Endothelial cell of umbilical vein (primary cell): ENCODE results near the gene RARRES2.

Experiments
- CTCF ChIP-seq, 2 donors: IDR thresholded peaks; 1 replicate in 1 of 2; 2 replicates in 1 of 2; pipeline ENCODE4 v1.5.1; 2011; ENCODE audit warnings: low read length in 2 of 2, mild to moderate bottlenecking in 2 of 2, moderate library complexity in 2 of 2, control low read depth in 1 of 2, inconsistent platforms in 1 of 2, low read depth in 1 of 2; ENCODE audit not compliant: insufficient read depth in 1 of 2; ENCODE audit errors: extremely low read depth in 1 of 2
- EZH2 ChIP-seq: IDR thresholded peaks from 2 replicates; pipeline ENCODE4 v1.6.1; 2012; ENCODE audit warnings: borderline replicate concordance, low read depth, mild to moderate bottlenecking, moderate library complexity, low read length, inconsistent platforms; ENCODE audit not compliant: severe bottlenecking
- FOS ChIP-seq: IDR thresholded peaks from 2 replicates; pipeline ENCODE4 v1.6.1; 2011; ENCODE audit warnings: mild to moderate bottlenecking, low read length, moderate library complexity, borderline replicate concordance; ENCODE audit not compliant: insufficient read depth
- GATA2 ChIP-seq: IDR thresholded peaks from 2 replicates; pipeline ENCODE4 v1.7.0; 2011; ENCODE audit warnings: low read depth, mild to moderate bottlenecking, moderate library complexity, mixed read lengths, low read length; ENCODE audit not compliant: insufficient read length, insufficient read depth
- JUN ChIP-seq: IDR thresholded peaks from 2 replicates; pipeline ENCODE4 v1.6.1; 2011; ENCODE audit warnings: borderline replicate concordance, low read depth; ENCODE audit not compliant: insufficient read length, insufficient read depth
- MAX ChIP-seq: IDR thresholded peaks from 2 replicates; pipeline ENCODE4 v1.6.1; 2011; ENCODE audit not compliant: insufficient read depth, insufficient read length
- MYC ChIP-seq: IDR thresholded peaks from one replicate; pipeline ENCODE4 v1.6.1; 2011; ENCODE audit warnings: mild to moderate bottlenecking, low read depth, low read length
- POLR2A ChIP-seq: IDR thresholded peaks from 2 replicates; pipeline ENCODE4 v1.6.1; 2012; ENCODE audit warnings: low read depth, mild to moderate bottlenecking, control low read depth, low read length
- POLR2AphosphoS5 ChIP-seq: IDR thresholded peaks from 2 replicates; pipeline ENCODE4 v1.6.1; 2012; ENCODE audit warnings: low read depth, mild to moderate bottlenecking, control low read depth, low read length, moderate library complexity; ENCODE audit not compliant: insufficient read depth

- TF ChIP-seq CTCF (IDR thresholded peaks at IDR 0.05; ENCODE audit: extremely low read depth in 1 of 2, insufficient read depth in 1 of 2, low read depth in 1 of 2, low read length in 2 of 2) (no peak), POLR2A (no peak), EZH2 (no peak), MAX (no peak), GATA2 (no peak), POLR2AphosphoS5 (no peak), FOS (no peak), MYC (no peak), JUN (no peak)
Observed at GRCh38 chr7:150345012-150345411, 3.6 kb upstream of the RARRES2 start.
